GM12878 (cell line): ENCODE results near the gene PTGES3L. TPM values are rescaled to one million over a fixed set of nuclear protein-coding genes. Genes with fewer than 3 reads are reported as not detected.

Experiments used
- ATAC-seq: fragments of 200-7000 bp; cut with Tn5 transposase; 3 replicates; pipeline ENCODE4 v1.9.1; 2020; ENCODE audit warnings: mild to moderate bottlenecking, moderate library complexity
- BruUV-seq: library from RNA; stranded (reverse); fragments of 400-500 nt; replicated peaks from 2 replicates; lab custom pipeline; 2021; lab: Mats Ljungman, UMichigan
- CTCF ChIA-PET: fragments of 300-600 bp; sonication (Branson Sonifier 250); formaldehyde crosslinking; extraction: SDS; loops from one replicate; lab custom pipeline; 2021; ENCODE audit warnings: inconsistent platforms; lab: Yijun Ruan, JAX
- POLR2A ChIA-PET: fragments of 350-600 bp; formaldehyde crosslinking; extraction: SDS; loops from one replicate; lab custom pipeline; 2021; ENCODE audit warnings: inconsistent platforms; lab: Charles Lee
- RAD21 ChIA-PET: fragments of 300-600 bp; sonication (Branson Sonifier 250); formaldehyde crosslinking; loops from one replicate; lab custom pipeline; 2023; ENCODE audit warnings: antibody characterized with exemption; ENCODE audit not compliant: unreplicated experiment; lab: Charles Lee
- SMC1A ChIA-PET: fragments of 300-600 bp; sonication (Branson Sonifier 250); formaldehyde crosslinking; loops from one replicate; lab custom pipeline; 2023; ENCODE audit not compliant: unreplicated experiment, uncharacterized antibody; lab: Charles Lee
- DNase-seq: peaks from one replicate; pipeline ENCODE4 v3.0.0-alpha.2; 2011; ENCODE audit warnings: low read depth, low spot score
- FAIRE-seq: peaks from 3 replicates; lab custom pipeline; 2011; peaks lifted over from hg19 to GRCh38; lab: Jason Lieb, UNC
- H2AFZ ChIP-seq: 2 replicates; pipeline ENCODE4 v1.6.0; 2011; ENCODE audit warnings: low read depth, low read length, control low read depth; ENCODE audit not compliant: control insufficient read depth
- H3K27ac ChIP-seq: 2 replicates; pipeline ENCODE4 v1.5.1; 2011; ENCODE audit warnings: control low read depth; ENCODE audit not compliant: control insufficient read depth, insufficient read depth
- H3K27me3 ChIP-seq, 2 experiments: replicated peaks in 1 of 2; 2 replicates each; pipeline versions ENCODE4 v1.6.0 to v1.6.1; 2011; ENCODE audit warnings: low read length in 1 of 2; ENCODE audit not compliant: control insufficient read depth in 2 of 2, insufficient read depth in 2 of 2
- H3K36me3 ChIP-seq, 2 experiments: 2 replicates each; pipeline ENCODE4 v1.5.1; 2011; ENCODE audit warnings: low read length in 1 of 2; ENCODE audit not compliant: control insufficient read depth in 2 of 2, insufficient read depth in 2 of 2
- H3K4me1 ChIP-seq: 2 replicates; pipeline ENCODE4 v1.6.1; 2011; ENCODE audit warnings: mild to moderate bottlenecking, low read length, moderate library complexity, mixed read lengths; ENCODE audit not compliant: control insufficient read depth, insufficient read depth
- H3K4me2 ChIP-seq: 2 replicates; pipeline ENCODE4 v1.6.0; 2011; ENCODE audit warnings: control low read depth; ENCODE audit not compliant: control insufficient read depth, insufficient read depth
- H3K4me3 ChIP-seq: fragments of 200-600 bp; sonication (generic); 2 replicates; pipeline ENCODE4 v1.5.1; 2016
- H3K79me2 ChIP-seq: 2 replicates; pipeline ENCODE4 v1.6.0; 2011; ENCODE audit warnings: low read length; ENCODE audit not compliant: control insufficient read depth, insufficient read depth
- H3K9ac ChIP-seq: 2 replicates; pipeline ENCODE4 v1.8.0; 2011; ENCODE audit warnings: low read length, control low read depth, mixed read lengths; ENCODE audit not compliant: control insufficient read depth, insufficient read depth
- H3K9me3 ChIP-seq: replicated peaks from 3 replicates; pipeline ENCODE4 v1.5.1; 2011; ENCODE audit warnings: mild to moderate bottlenecking, low read length; ENCODE audit not compliant: control insufficient read depth, insufficient read depth
- H4K20me1 ChIP-seq: 2 replicates; pipeline ENCODE4 v1.6.0; 2011; ENCODE audit not compliant: control insufficient read depth, insufficient read depth
- BHLHE40 ChIP-seq, 2 experiments: fragments of 450-650 bp in 1 of 2; IDR thresholded peaks; 2 replicates each; pipeline ENCODE4 v1.6.1; 2011 to 2017; ENCODE audit warnings: low read depth in 2 of 2, borderline replicate concordance in 1 of 2, improper control_type of control experiment in 1 of 2, low read length in 1 of 2, mild to moderate bottlenecking in 1 of 2
- BMI1 ChIP-seq: fragments of 450-650 bp; IDR thresholded peaks from 2 replicates; pipeline ENCODE4 v1.6.1; 2016; ENCODE audit warnings: mild to moderate bottlenecking, moderate library complexity, borderline replicate concordance
- CBFB ChIP-seq: IDR thresholded peaks from 2 replicates; pipeline ENCODE4 v1.6.1; 2016; ENCODE audit warnings: antibody characterized with exemption, low read depth
- CHD4 ChIP-seq: fragments of 200-600 bp; sonication (generic); IDR thresholded peaks from 2 replicates; pipeline ENCODE4 v1.6.1; 2016; ENCODE audit warnings: mild to moderate bottlenecking
- E2F4 ChIP-seq: IDR thresholded peaks from 2 replicates; pipeline ENCODE4 v1.6.1; 2012; ENCODE audit warnings: low read depth, low read length, improper control_type of control experiment
- EGR1 ChIP-seq, 2 experiments: IDR thresholded peaks; 1 replicate in 1 of 2; 2 replicates in 1 of 2; pipeline ENCODE4 v1.6.1; 2011 to 2012; ENCODE audit warnings: low read depth in 2 of 2, low read length in 2 of 2, borderline replicate concordance in 1 of 2, mild to moderate bottlenecking in 1 of 2, moderate library complexity in 1 of 2
- EZH2 ChIP-seq: IDR thresholded peaks from 2 replicates; pipeline ENCODE4 v1.6.1; 2012; ENCODE audit warnings: low read depth, mild to moderate bottlenecking, control low read depth, inconsistent platforms, low read length, borderline replicate concordance; ENCODE audit not compliant: control insufficient read depth
- HDAC6 ChIP-seq: fragments of 200-600 bp; sonication (generic); IDR thresholded peaks from one replicate; pipeline ENCODE4 v1.8.0; 2017; ENCODE audit warnings: antibody characterized with exemption; ENCODE audit not compliant: unreplicated experiment
- MTA2 ChIP-seq: fragments of 450-650 bp; IDR thresholded peaks from 2 replicates; pipeline ENCODE4 v1.6.1; 2016; ENCODE audit warnings: low read depth, mild to moderate bottlenecking, moderate library complexity
- RELA ChIP-seq: fragments of 450-650 bp; IDR thresholded peaks from 2 replicates; pipeline ENCODE4 v1.8.0; 2014; ENCODE audit warnings: borderline replicate concordance; ENCODE audit not compliant: partially characterized antibody
- TCF7 ChIP-seq: IDR thresholded peaks from 2 replicates; pipeline ENCODE4 v1.6.1; 2014; ENCODE audit warnings: antibody characterized with exemption, borderline replicate concordance
- ZSCAN29 ChIP-seq: fragments of 450-650 bp; IDR thresholded peaks from 2 replicates; pipeline ENCODE4 v1.6.1; 2017; ENCODE audit warnings: mild to moderate bottlenecking, moderate library complexity
- WGBS: methylation state at CpG from one replicate; pipeline ENCODE4 v1.1.6; 2016; ENCODE audit warnings: low lambda C conversion rate; ENCODE audit not compliant: insufficient replicate concordance, insufficient coverage; ENCODE audit errors: missing lambda C conversion rate; 5-methylcytosine and 5-hydroxymethylcytosine counted together
- in situ Hi-C: fragments of 300-500 bp; cut with MboI; formaldehyde crosslinking; loops from 9 replicates; pipeline ENCODE4 v1.14.3; 2018; ENCODE audit warnings: mixed read lengths
- intact Hi-C: fragments of 100-400 bp; cut with micrococcal nuclease; formaldehyde crosslinking; loops from one replicate; pipeline ENCODE4 v1.14.2; 2022; ENCODE audit not compliant: unreplicated experiment
- polyA plus RNA-seq, 11 experiments: library from polyadenylated mRNA; depleted of rRNA in 4 of 11; unstranded in 6 of 11; stranded (reverse) in 5 of 11; fragments of >200 nt; fragmentation: Nextera tagmentation in 4 of 11; fragmentation: Illumina TruSeq in 1 of 11; extraction: Ambion mirVana in 4 of 11; extraction: Trizol in 1 of 11; gene quantifications; 1 replicate in 1 of 11; 2 replicates in 10 of 11; pipeline versions ENCODE4 v1.2.1 to v1.2.3, GENCODE V29; 2011 to 2016; ENCODE audit warnings: inconsistent platforms in 2 of 11, missing spikeins in 2 of 11, low read depth in 1 of 11
- total RNA-seq, 4 experiments: library from RNA; depleted of rRNA in 3 of 4; stranded (reverse); fragments of >200 nt in 3 of 4; fragmentation: Illumina TruSeq in 1 of 4; extraction: Trizol in 1 of 4; gene quantifications; 2 replicates each; pipeline versions ENCODE4 v1.2.1 to v1.2.3, GENCODE V29; 2013 to 2021
- TF ChIP-seq, protein P1 (sequence below): fragments of 450-650 bp; IDR thresholded peaks from 2 replicates; pipeline ENCODE4 v1.6.1; 2017; ENCODE audit warnings: mild to moderate bottlenecking
- TF ChIP-seq, protein P2 (sequence below): IDR thresholded peaks from 2 replicates; pipeline ENCODE4 v1.6.1; 2012; ENCODE audit warnings: mild to moderate bottlenecking, low read depth, low read length

The PTGES3L gene
- total and polyA plus RNA-seq, 10 of the 15 experiments (the other 5 are each of a cell fraction or from before 2014, with no cell fraction given) = 0.11 to 2.3 (median 0.98) TPM

GRCh38 chr17:42946812-42947211, 33.1 kb downstream of the PTGES3L start (continued):
- TF ChIP-seq EZH2 (no peak), HDAC6 (no peak), ZSCAN29 (no peak), BHLHE40 (IDR thresholded peaks at IDR 0.05; ENCODE audit: borderline replicate concordance in 1 of 2, low read depth in 2 of 2, low read length in 1 of 2) (no peak)

GRCh38 chr17:42944211-42944610, 35.7 kb downstream of the PTGES3L start:
- no peaks in the 10 kb centered on the region for H3K4me1 ChIP-seq
- RAD21 ChIA-PET = no interaction called here
- H2AFZ ChIP-seq = no peak overlapping the region
- in situ Hi-C loops = no loop called here
- H3K4me3 ChIP-seq = no peak overlapping the region
- FAIRE-seq = no peak
- CTCF ChIA-PET = interaction anchor here (2.0 kb wide), 1 partner anchor 54 kb away, joined by 10 read pairs; the partner anchor contains the start of gene RPL27
- TF ChIP-seq MTA2 = no peak
- no peak for TF ChIP-seq E2F4
- TF ChIP-seq BHLHE40 (IDR thresholded peaks at IDR 0.05; ENCODE audit: borderline replicate concordance in 1 of 2, low read depth in 2 of 2, low read length in 1 of 2) = no peak
- TF ChIP-seq, protein P1, sequence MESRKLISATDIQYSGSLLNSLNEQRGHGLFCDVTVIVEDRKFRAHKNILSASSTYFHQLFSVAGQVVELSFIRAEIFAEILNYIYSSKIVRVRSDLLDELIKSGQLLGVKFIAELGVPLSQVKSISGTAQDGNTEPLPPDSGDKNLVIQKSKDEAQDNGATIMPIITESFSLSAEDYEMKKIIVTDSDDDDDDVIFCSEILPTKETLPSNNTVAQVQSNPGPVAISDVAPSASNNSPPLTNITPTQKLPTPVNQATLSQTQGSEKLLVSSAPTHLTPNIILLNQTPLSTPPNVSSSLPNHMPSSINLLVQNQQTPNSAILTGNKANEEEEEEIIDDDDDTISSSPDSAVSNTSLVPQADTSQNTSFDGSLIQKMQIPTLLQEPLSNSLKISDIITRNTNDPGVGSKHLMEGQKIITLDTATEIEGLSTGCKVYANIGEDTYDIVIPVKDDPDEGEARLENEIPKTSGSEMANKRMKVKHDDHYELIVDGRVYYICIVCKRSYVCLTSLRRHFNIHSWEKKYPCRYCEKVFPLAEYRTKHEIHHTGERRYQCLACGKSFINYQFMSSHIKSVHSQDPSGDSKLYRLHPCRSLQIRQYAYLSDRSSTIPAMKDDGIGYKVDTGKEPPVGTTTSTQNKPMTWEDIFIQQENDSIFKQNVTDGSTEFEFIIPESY = no peak
- no peak for TF ChIP-seq EGR1 (IDR thresholded peaks at IDR 0.05; ENCODE audit: borderline replicate concordance in 1 of 2, low read depth in 2 of 2, low read length in 2 of 2)
- no peak for TF ChIP-seq TCF7
- TF ChIP-seq CHD4 = no peak
- TF ChIP-seq, protein P2, sequence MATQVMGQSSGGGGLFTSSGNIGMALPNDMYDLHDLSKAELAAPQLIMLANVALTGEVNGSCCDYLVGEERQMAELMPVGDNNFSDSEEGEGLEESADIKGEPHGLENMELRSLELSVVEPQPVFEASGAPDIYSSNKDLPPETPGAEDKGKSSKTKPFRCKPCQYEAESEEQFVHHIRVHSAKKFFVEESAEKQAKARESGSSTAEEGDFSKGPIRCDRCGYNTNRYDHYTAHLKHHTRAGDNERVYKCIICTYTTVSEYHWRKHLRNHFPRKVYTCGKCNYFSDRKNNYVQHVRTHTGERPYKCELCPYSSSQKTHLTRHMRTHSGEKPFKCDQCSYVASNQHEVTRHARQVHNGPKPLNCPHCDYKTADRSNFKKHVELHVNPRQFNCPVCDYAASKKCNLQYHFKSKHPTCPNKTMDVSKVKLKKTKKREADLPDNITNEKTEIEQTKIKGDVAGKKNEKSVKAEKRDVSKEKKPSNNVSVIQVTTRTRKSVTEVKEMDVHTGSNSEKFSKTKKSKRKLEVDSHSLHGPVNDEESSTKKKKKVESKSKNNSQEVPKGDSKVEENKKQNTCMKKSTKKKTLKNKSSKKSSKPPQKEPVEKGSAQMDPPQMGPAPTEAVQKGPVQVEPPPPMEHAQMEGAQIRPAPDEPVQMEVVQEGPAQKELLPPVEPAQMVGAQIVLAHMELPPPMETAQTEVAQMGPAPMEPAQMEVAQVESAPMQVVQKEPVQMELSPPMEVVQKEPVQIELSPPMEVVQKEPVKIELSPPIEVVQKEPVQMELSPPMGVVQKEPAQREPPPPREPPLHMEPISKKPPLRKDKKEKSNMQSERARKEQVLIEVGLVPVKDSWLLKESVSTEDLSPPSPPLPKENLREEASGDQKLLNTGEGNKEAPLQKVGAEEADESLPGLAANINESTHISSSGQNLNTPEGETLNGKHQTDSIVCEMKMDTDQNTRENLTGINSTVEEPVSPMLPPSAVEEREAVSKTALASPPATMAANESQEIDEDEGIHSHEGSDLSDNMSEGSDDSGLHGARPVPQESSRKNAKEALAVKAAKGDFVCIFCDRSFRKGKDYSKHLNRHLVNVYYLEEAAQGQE = no peak
- no peak for TF ChIP-seq BMI1
- no peak for TF ChIP-seq RELA
- no peak for TF ChIP-seq CBFB
- no peaks in the 10 kb centered on the region for H3K36me3 ChIP-seq
- POLR2A ChIA-PET = no interaction called here
- no peaks in the 10 kb centered on the region; the same call in 1 of the 2 replicates for H4K20me1 ChIP-seq
- ATAC-seq = no peak
- intact Hi-C loops = no loop called here
- H3K9ac ChIP-seq = no peak overlapping the region
- DNase-seq = no peak
- no TSS peak for BruUV-seq
- H3K27me3 ChIP-seq = no peaks in the 10 kb centered on the region
- 64% methylated on average over 3 of the region's 3 CpGs for WGBS
- no peak overlapping the region for H3K27ac ChIP-seq
- no peaks in the 10 kb centered on the region for H3K79me2 ChIP-seq
- H3K4me2 ChIP-seq = no peak overlapping the region
- no peaks in the 10 kb centered on the region for H3K9me3 ChIP-seq
- SMC1A ChIA-PET = no interaction called here
